ENCODE measurements around the gene MAP2K3.
"Not testable (repeated sequence)": the region's sequence is repeated elsewhere in the genome, so short reads cannot be mapped to it uniquely, and the experiment has no call there.

- TF ChIP-seq ZXDB (tag by site-specific recombination; IDR thresholded peaks at IDR 0.05); MZF1 (tag by site-specific recombination; IDR thresholded peaks at IDR 0.05; ENCODE audit: borderline replicate concordance); CTCF (tag by site-specific recombination; IDR thresholded peaks at IDR 0.05); TRIM28 (IDR thresholded peaks at IDR 0.05; ENCODE audit: borderline replicate concordance, low read length); ZNF549 (tag by site-specific recombination; IDR thresholded peaks at IDR 0.05); ZNF639 (tag by site-specific recombination; IDR thresholded peaks at IDR 0.05); ZNF558 (tag by site-specific recombination; IDR thresholded peaks at IDR 0.05); AEBP2 (tag by site-specific recombination; IDR thresholded peaks at IDR 0.05; ENCODE audit: borderline replicate concordance); TCF7L2 (IDR thresholded peaks at IDR 0.05; ENCODE audit: borderline replicate concordance, low read depth, low read length); REST (tag by site-specific recombination; IDR thresholded peaks at IDR 0.05); PRDM10 (tag by site-specific recombination; IDR thresholded peaks at IDR 0.05); ZNF560 (tag by site-specific recombination; IDR thresholded peaks at IDR 0.05; ENCODE audit: borderline replicate concordance): not testable (repeated sequence)
These were observed 63.8 kb downstream of the MAP2K3 start for GRCh38 chr17:21348081-21348925.

Data from HEK293 (cell line).